ENCODE data around the gene ABCA12.
A peak's percentile ranks its signal among the peaks of the same experiment; 100 is the strongest.

Gene ABCA12

GRCh38 chr2:214995409-214995808 is 143.0 kb downstream of the ABCA12 start:
- TF ChIP-seq CTCF (conservative IDR thresholded peaks at IDR 0.05; ENCODE audit: low read depth, low read length): no peak
- H3K4me3 ChIP-seq (ENCODE audit: low read depth, low read length): no peak overlapping the region
- DNase-seq (ENCODE audit: low read depth): no peak

- no peak for DNase-seq (ENCODE audit: low read depth)
- no peak for TF ChIP-seq CTCF (conservative IDR thresholded peaks at IDR 0.05; ENCODE audit: low read depth, low read length)
- H3K4me3 ChIP-seq (ENCODE audit: low read depth, low read length): no peak overlapping the region
Measured at GRCh38 chr2:214992911-214993310, 145.5 kb downstream of the ABCA12 start.

- TF ChIP-seq CTCF (conservative IDR thresholded peaks at IDR 0.05; ENCODE audit: low read depth, low read length): no peak
- no peak overlapping the region for H3K4me3 ChIP-seq (ENCODE audit: low read depth, low read length)
Measured at GRCh38 chr2:214989187-214989586, 149.2 kb downstream of the ABCA12 start.

GRCh38 chr2:214987261-214987660 is 151.2 kb downstream of the ABCA12 start:
- DNase-seq (ENCODE audit: low read depth): no peak
- TF ChIP-seq CTCF (conservative IDR thresholded peaks at IDR 0.05; ENCODE audit: low read depth, low read length): no peak
- H3K4me3 ChIP-seq (ENCODE audit: low read depth, low read length): no peak overlapping the region

More at GRCh38 chr2:214989187-214989586, 149.2 kb downstream of the ABCA12 start:
- DNase-seq (ENCODE audit: low read depth): no peak

- TF ChIP-seq CTCF (conservative IDR thresholded peaks at IDR 0.05; ENCODE audit: low read depth, low read length): no peak
- H3K4me3 ChIP-seq (ENCODE audit: low read depth, low read length): no peak overlapping the region
- DNase-seq (ENCODE audit: low read depth): no peak
Measured at GRCh38 chr2:214985619-214986018, 152.8 kb downstream of the ABCA12 start.

- no peak overlapping the region for H3K4me3 ChIP-seq (ENCODE audit: low read depth, low read length)
- no peak for DNase-seq (ENCODE audit: low read depth)
- TF ChIP-seq CTCF (conservative IDR thresholded peaks at IDR 0.05; ENCODE audit: low read depth, low read length): no peak
Measured at GRCh38 chr2:214966420-214966819, 172.0 kb downstream of the ABCA12 start.

GRCh38 chr2:214960677-214961076 is 177.7 kb downstream of the ABCA12 start:
- peak; percentile 34 for TF ChIP-seq CTCF (conservative IDR thresholded peaks at IDR 0.05; ENCODE audit: low read depth, low read length)
- no peak overlapping the region for H3K4me3 ChIP-seq (ENCODE audit: low read depth, low read length)
- peak; percentile 22 for DNase-seq (ENCODE audit: low read depth)

Measured in choroid plexus epithelial cell (primary cell).